Measurements from ENCODE around the gene ANKRD44.

Gene ANKRD44

GRCh38 chr2:197311421-197312033 lies 947 bp upstream of the ANKRD44 start:
- TF ChIP-seq MYC (IDR thresholded peaks at IDR 0.05; ENCODE audit: low read depth, low read length): no peak
- no peak for TF ChIP-seq CTCF (IDR thresholded peaks at IDR 0.05; ENCODE audit: low read depth, low read length)
- no peak for TF ChIP-seq POLR2A (IDR thresholded peaks at IDR 0.05; ENCODE audit: extremely low read depth, insufficient read length)
- TF ChIP-seq, protein P1, sequence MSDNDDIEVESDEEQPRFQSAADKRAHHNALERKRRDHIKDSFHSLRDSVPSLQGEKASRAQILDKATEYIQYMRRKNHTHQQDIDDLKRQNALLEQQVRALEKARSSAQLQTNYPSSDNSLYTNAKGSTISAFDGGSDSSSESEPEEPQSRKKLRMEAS (IDR thresholded peaks at IDR 0.05; ENCODE audit: low read depth, low read length): no peak
- DNase-seq (ENCODE audit: low read depth): peak; percentile 28

DNA sequence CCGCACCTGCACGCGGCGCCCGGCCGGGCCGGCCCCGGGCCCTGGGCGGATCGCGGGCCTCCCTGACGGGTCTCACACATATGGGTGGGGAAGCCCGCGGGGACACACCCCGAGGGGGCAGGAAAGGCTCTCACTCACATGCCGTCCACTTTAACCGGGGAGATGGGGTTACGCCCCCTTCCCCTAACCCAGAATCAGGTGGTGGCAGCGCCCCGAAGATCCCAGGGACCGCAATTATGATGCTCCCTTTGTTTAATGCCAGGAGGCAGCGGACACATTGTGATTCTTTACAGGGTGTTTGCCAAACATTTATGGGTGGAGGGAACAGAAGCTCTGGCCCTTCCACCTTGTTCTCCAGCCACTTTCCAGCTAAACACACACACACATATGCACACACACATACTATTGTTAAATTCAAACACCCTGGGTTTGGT lies 424 bp upstream of the ANKRD44 start:
- no peak for TF ChIP-seq CTCF (IDR thresholded peaks at IDR 0.05; ENCODE audit: low read depth, low read length)
- TF ChIP-seq, protein P1 (IDR thresholded peaks at IDR 0.05; ENCODE audit: low read depth, low read length): no peak
- no peak for TF ChIP-seq MYC (IDR thresholded peaks at IDR 0.05; ENCODE audit: low read depth, low read length)
- no peak for TF ChIP-seq POLR2A (IDR thresholded peaks at IDR 0.05; ENCODE audit: extremely low read depth, insufficient read length)
- DNase-seq (ENCODE audit: low read depth): no peak
- H3K4me3 ChIP-seq (ENCODE audit: low read depth, low read length): peak overlapping the region; percentile 59

More at GRCh38 chr2:197311421-197312033, 947 bp upstream of the ANKRD44 start:
- H3K4me3 ChIP-seq (ENCODE audit: low read depth, low read length): peak overlapping the region; percentile 59

DNA sequence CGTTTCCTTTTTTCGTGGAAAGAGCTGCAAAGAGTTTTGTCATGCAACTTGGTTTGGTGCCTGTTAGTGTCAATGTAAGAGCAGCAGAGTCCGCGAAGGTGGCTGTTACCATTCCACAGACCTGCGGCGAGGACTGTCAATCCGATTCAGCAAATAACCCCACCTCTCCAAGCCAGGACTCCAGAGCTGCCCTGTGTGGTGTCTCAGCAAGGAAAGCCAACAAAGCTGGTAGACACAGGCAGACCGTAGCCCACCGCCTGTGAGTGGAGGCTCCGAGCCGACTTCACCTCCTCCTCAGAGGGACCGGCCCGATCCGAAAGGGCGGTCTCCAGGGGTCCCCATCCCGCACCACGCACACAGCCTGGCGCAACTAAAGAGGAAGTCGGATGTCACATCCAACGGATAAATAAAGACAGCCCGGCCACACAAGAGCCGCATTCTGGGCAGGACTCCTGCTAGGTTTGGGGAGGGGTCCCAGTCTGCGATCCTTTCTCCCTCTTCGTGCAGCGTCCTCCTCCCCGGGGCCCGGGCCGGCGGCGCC lies 819 bp downstream of the ANKRD44 start:
- DNase-seq (ENCODE audit: low read depth): peak; percentile 79
- TF ChIP-seq POLR2A (IDR thresholded peaks at IDR 0.05; ENCODE audit: extremely low read depth, insufficient read length): no peak
- TF ChIP-seq, protein P1 (IDR thresholded peaks at IDR 0.05; ENCODE audit: low read depth, low read length): 0 out of 2 replicates have a peak, but pooled peaks have one; percentile 9
- no peak for TF ChIP-seq CTCF (IDR thresholded peaks at IDR 0.05; ENCODE audit: low read depth, low read length)
- TF ChIP-seq MYC (IDR thresholded peaks at IDR 0.05; ENCODE audit: low read depth, low read length): 0 out of 2 replicates have a peak, but pooled peaks have one; percentile 7
- peak overlapping the region; percentile 75 for H3K4me3 ChIP-seq (ENCODE audit: low read depth, low read length)

GRCh38 chr2:197308996-197309690 lies 1.4 kb downstream of the ANKRD44 start:
- peak overlapping the region; percentile 75 for H3K4me3 ChIP-seq (ENCODE audit: low read depth, low read length)
- peak; percentile 12 for DNase-seq (ENCODE audit: low read depth)
- TF ChIP-seq CTCF (IDR thresholded peaks at IDR 0.05; ENCODE audit: low read depth, low read length) (no peak), POLR2A (IDR thresholded peaks at IDR 0.05; ENCODE audit: extremely low read depth, insufficient read length) (no peak), MYC (IDR thresholded peaks at IDR 0.05; ENCODE audit: low read depth, low read length) (no peak)
- TF ChIP-seq, protein P1 (IDR thresholded peaks at IDR 0.05; ENCODE audit: low read depth, low read length): no peak

- TF ChIP-seq CTCF (IDR thresholded peaks at IDR 0.05; ENCODE audit: low read depth, low read length): no peak
- TF ChIP-seq, protein P1 (IDR thresholded peaks at IDR 0.05; ENCODE audit: low read depth, low read length): no peak
- TF ChIP-seq MYC (IDR thresholded peaks at IDR 0.05; ENCODE audit: low read depth, low read length): no peak
- TF ChIP-seq POLR2A (IDR thresholded peaks at IDR 0.05; ENCODE audit: extremely low read depth, insufficient read length): no peak
- H3K4me3 ChIP-seq (ENCODE audit: low read depth, low read length): peak overlapping the region; percentile 13
- DNase-seq (ENCODE audit: low read depth): peak; percentile 47
These were observed 2.0 kb downstream of the ANKRD44 start for GRCh38 chr2:197308585-197308984.

Measured in NB4 (cell line).